Kidney epithelial cell (primary cell): ENCODE results near the gene YPEL1. TPM values are rescaled to one million over a fixed set of nuclear protein-coding genes. Genes with fewer than 3 reads are reported as not detected.

Experiments
- DNase-seq: peaks from one replicate; pipeline ENCODE4 v3.0.0-alpha.2; 2010; ENCODE audit warnings: low read depth
- H3K27me3 ChIP-seq: 2 replicates; pipeline ENCODE4 v1.6.0; 2011; ENCODE audit warnings: low read length; ENCODE audit not compliant: control insufficient read depth, insufficient read depth
- H3K36me3 ChIP-seq: 2 replicates; pipeline ENCODE4 v1.5.1; 2011; ENCODE audit warnings: low read length; ENCODE audit not compliant: control insufficient read depth, insufficient read depth
- H3K4me3 ChIP-seq: 2 replicates; pipeline ENCODE4 v1.5.1; 2011; ENCODE audit warnings: low read depth, mild to moderate bottlenecking, control low read depth, low read length
- CTCF ChIP-seq: IDR thresholded peaks from 2 replicates; pipeline ENCODE4 v1.5.1; 2011; ENCODE audit warnings: mild to moderate bottlenecking, moderate library complexity, low read length, control low read depth, inconsistent platforms; ENCODE audit not compliant: insufficient read depth, poor library complexity, severe bottlenecking
- total RNA-seq: library from RNA; depleted of rRNA; stranded (reverse); fragments of >200 nt; gene quantifications from 2 replicates; pipeline ENCODE4 v1.2.3, GENCODE V29; 2015

The YPEL1 gene
- total RNA-seq, 1 donor from 2014 or later, result 4.9 TPM

GRCh38 chr22:21650823-21651520 is 84.6 kb downstream of the YPEL1 start:
- H3K36me3 ChIP-seq, result no peaks in the 10 kb centered on the region

GRCh38 chr22:21650280-21650679 is 85.3 kb downstream of the YPEL1 start:
- H3K4me3 ChIP-seq, result no peak overlapping the region
- H3K36me3 ChIP-seq, result no peaks in the 10 kb centered on the region
- no peak for TF ChIP-seq CTCF
- no peak for DNase-seq
- H3K27me3 ChIP-seq, result no peaks in the 10 kb centered on the region

More at GRCh38 chr22:21650823-21651520, 84.6 kb downstream of the YPEL1 start:
- DNase-seq, result no peak
- Histone ChIP-seq H3K27me3 (no peaks in the 10 kb centered on the region), H3K4me3 (peak overlapping the region; percentile 73)
- TF ChIP-seq CTCF, result no peak

Other genes with a start within 250 kb of the YPEL1 start
- gene RIMBP3C, start 184.3 kb downstream of the YPEL1 start, total RNA-seq, result 0.29 and 0.48 TPM in 2 replicates
- gene UBE2L3, start 168.1 kb downstream of the YPEL1 start, total RNA-seq, result 60.0 and 63.0 TPM in 2 replicates
- 95.5 and 128 TPM in 2 replicates for gene YDJC, start 105.8 kb downstream of the YPEL1 start, total RNA-seq
- 0.38 TPM in 1 of 2 replicates, not detected in the other for gene CCDC116, start 103.0 kb downstream of the YPEL1 start, total RNA-seq
- gene SDF2L1, start 93.5 kb downstream of the YPEL1 start, total RNA-seq, result 82.8 and 87.1 TPM in 2 replicates
- gene PPIL2, start 69.8 kb downstream of the YPEL1 start, total RNA-seq, result 34.6 and 41.1 TPM in 2 replicates
- gene MAPK1, start 131.9 kb upstream of the YPEL1 start, total RNA-seq, result 37.2 and 42.2 TPM in 2 replicates
- 23.6 and 27.0 TPM in 2 replicates for gene PPM1F, start 217.1 kb upstream of the YPEL1 start, total RNA-seq
- gene TOP3B, start 247.0 kb upstream of the YPEL1 start, total RNA-seq, result 29.2 and 47.9 TPM in 2 replicates